ENCODE results near the gene KCNA1. TPM values are rescaled to one million over a fixed set of nuclear protein-coding genes. Genes with fewer than 3 reads are reported as not detected.
A peak's percentile ranks its signal among the peaks of the same experiment; 100 is the strongest.

Gene KCNA1
- under 1 TPM in 1 of 2 donors, not detected in 1; under 0.01 TPM for total RNA-seq

DNA sequence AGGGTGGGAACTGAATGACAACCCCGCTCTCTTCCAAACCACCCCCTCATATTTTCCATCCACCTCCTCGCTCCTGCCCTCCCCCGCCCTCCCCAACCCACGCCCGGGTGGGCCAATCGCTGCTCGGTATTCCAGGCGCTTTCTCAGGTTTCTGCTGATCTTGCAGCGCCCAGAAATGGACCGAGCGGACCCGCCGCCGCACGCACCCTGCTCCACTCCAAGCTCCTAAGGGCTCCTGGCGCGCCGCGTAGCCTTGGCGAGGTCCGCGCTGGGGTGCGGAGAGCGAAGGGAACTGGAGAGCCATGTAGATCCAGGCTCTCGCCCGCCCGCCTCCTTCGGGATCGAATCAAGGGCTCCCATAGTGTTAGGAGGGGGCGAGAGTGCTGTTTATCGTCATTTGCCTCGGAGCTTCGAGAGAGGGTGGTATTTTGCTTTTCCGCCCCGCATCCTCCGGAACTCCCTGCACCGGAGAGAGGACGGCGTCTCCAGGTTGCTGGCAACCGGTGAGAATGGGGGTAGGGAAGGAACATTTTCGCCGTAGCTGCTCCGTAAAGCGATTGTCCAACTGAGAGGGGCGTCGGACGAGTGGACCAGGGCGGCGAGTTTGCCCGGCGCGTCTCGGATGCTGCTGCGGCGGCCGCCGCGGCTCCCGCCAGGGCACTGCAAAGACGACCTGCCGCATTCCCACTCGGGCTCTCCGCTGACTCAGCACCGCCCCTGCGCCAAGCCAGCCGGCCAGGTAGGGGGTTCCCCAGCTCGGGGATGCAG lies at the start of gene KCNA1:
TSS of gene KCNA1 (plus strand) at position 172 of the 768 bp plus-strand sequence. CDS start 1,474 bp downstream, outside the sequence.
- Histone ChIP-seq H3K4me1 (peaks cover 23% of the 10 kb centered on the region), H3K9me3 (no peaks in the 10 kb centered on the region), H3K36me3 (replicated peaks in 1 of 2; ENCODE audit: insufficient read depth in 1 of 2, low read depth in 2 of 2) (no peaks in the 10 kb centered on the region), H3K27me3 (peaks cover 0 to 14% of the 10 kb centered on the region in 2 donors), H3K27ac (no peak within 1 kb of the TSS), H3K4me3 (peak within 1 kb of the TSS in 1 of 2 donors; percentile 15)
- DNase-seq, result no peak
- intact Hi-C loops (cut with DNase I), result no loop called here
- 0% methylated on average over 67 of the region's 67 CpGs; no CpG with 5 or more reads in 1 of the 2 donors for WGBS, 2 donors
- no peak for TF ChIP-seq POLR2A (IDR thresholded peaks at IDR 0.05)
- TF ChIP-seq, protein P1, sequence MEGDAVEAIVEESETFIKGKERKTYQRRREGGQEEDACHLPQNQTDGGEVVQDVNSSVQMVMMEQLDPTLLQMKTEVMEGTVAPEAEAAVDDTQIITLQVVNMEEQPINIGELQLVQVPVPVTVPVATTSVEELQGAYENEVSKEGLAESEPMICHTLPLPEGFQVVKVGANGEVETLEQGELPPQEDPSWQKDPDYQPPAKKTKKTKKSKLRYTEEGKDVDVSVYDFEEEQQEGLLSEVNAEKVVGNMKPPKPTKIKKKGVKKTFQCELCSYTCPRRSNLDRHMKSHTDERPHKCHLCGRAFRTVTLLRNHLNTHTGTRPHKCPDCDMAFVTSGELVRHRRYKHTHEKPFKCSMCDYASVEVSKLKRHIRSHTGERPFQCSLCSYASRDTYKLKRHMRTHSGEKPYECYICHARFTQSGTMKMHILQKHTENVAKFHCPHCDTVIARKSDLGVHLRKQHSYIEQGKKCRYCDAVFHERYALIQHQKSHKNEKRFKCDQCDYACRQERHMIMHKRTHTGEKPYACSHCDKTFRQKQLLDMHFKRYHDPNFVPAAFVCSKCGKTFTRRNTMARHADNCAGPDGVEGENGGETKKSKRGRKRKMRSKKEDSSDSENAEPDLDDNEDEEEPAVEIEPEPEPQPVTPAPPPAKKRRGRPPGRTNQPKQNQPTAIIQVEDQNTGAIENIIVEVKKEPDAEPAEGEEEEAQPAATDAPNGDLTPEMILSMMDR (IDR thresholded peaks at IDR 0.05), result no peak
- no peak for ATAC-seq

DNA sequence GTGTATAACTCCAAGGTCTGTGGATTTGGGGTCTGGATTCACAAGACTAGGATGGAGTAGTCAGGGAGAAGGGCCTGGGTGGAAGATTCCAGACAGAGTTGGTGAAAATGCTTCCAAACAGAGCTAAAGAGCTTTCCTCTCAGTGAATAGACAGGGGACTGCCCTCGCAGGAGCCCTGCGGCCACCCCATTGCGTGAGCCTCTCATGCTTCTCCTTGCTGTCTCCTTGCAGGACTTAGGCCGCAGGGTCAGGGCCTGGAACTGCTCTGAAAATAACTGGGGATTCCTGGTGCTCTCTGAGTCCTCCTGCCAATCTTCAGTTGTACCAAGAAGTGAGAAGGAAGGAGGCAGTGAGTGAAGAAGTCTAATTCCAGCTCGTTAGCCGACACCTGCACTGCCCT lies 49.0 kb upstream of the KCNA1 start:
- no peaks in the 10 kb centered on the region for H3K27me3 ChIP-seq
- WGBS, 2 donors, result 74 to 87% methylated on average over 4 to 6 of the region's 6 CpGs
- intact Hi-C loops (cut with DNase I), result no loop called here
- no peak overlapping the region for H3K4me3 ChIP-seq
- peaks cover 13% of the 10 kb centered on the region for H3K4me1 ChIP-seq
- no peaks in the 10 kb centered on the region for H3K36me3 ChIP-seq (replicated peaks in 1 of 2; ENCODE audit: insufficient read depth in 1 of 2, low read depth in 2 of 2)
- TF ChIP-seq POLR2A (IDR thresholded peaks at IDR 0.05), result no peak
- TF ChIP-seq, protein P1 (IDR thresholded peaks at IDR 0.05), result no peak
- no peaks in the 10 kb centered on the region for H3K9me3 ChIP-seq
- ATAC-seq (no peak), DNase-seq (no peak)
- no peak overlapping the region for H3K27ac ChIP-seq

DNA sequence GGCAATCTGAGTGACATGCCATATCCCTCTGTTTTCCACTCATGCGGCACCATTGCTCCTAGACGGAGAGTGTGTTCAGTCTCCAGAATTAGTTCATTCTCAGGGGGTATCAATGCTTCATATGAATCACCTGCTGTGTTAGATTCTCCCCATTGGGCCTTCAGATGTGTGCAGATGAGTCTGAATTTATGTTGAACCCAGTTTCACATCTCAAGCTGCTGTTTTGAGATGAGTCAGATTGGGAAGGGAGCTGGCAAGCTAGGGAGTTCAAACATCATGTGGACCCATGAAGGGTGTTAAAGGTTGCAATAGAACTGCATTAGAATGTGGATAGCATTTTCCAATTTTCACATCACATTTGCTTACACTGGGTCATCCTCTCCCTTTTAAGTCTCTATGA lies 46.9 kb upstream of the KCNA1 start:
- Histone ChIP-seq H3K27me3 (no peaks in the 10 kb centered on the region), H3K4me1 (peaks cover 9% of the 10 kb centered on the region), H3K9me3 (no peaks in the 10 kb centered on the region), H3K36me3 (replicated peaks in 1 of 2; ENCODE audit: insufficient read depth in 1 of 2, low read depth in 2 of 2) (no peaks in the 10 kb centered on the region), H3K27ac (no peak overlapping the region), H3K4me3 (no peak overlapping the region)
- TF ChIP-seq, protein P1 (IDR thresholded peaks at IDR 0.05), result no peak
- TF ChIP-seq POLR2A (IDR thresholded peaks at IDR 0.05), result no peak
- DNase-seq (no peak), ATAC-seq (no peak)
- intact Hi-C loops (cut with DNase I), result no loop called here
- 59 to 78% methylated on average over 2 of the region's 2 CpGs for WGBS, 2 donors

DNA sequence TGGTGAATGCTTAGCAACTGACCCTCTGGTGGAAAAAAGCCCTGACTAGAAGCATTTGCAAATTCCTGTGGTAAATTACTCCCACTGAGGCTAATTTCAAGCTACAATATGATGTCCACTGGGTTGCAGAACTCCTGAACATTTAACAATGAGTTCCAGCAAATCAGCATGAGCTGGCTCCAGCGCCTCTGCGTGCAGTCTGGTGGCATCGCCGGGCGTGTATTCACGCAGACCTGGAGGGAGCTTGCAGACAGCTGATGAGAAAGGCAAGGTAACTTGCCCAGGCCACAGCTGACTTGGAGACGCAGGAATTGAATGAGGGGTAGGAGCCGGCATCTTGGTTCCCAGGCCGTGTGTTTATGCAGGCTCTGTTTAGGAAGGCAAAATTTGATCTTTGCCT lies 45.1 kb upstream of the KCNA1 start:
- WGBS, 2 donors, result 59 to 74% methylated on average over 9 of the region's 9 CpGs
- intact Hi-C loops (cut with DNase I), result no loop called here
- H3K4me3 ChIP-seq, result no peak overlapping the region
- no peaks in the 10 kb centered on the region for H3K36me3 ChIP-seq (replicated peaks in 1 of 2; ENCODE audit: insufficient read depth in 1 of 2, low read depth in 2 of 2)
- ATAC-seq, result no peak
- no peaks in the 10 kb centered on the region for H3K27me3 ChIP-seq
- TF ChIP-seq, protein P1 (IDR thresholded peaks at IDR 0.05), result no peak
- no peak for TF ChIP-seq POLR2A (IDR thresholded peaks at IDR 0.05)
- H3K4me1 ChIP-seq, result no peaks in the 10 kb centered on the region
- no peak for DNase-seq
- H3K27ac ChIP-seq, result no peak overlapping the region
- H3K9me3 ChIP-seq, result no peaks in the 10 kb centered on the region

DNA sequence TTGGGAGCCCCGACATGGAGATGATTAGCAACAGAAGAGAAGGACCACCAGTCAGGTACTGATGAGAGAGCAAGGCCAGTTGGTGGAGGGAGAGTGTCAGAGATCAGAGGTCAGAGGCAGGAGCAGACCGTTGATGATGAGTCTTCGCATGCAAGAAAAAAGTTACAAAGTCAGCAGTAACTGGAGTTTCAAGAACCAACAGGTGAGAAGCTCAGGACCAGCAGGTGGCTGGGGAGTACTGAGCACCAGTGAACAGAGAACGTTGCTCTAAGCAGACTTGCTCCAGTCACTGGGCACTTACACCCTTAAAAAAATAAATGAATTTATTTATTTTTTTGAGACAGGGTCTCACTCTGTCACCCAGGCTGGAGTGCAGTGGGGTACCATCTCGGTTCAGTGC lies 44.5 kb upstream of the KCNA1 start:
- ATAC-seq (no peak), DNase-seq (no peak)
- no peaks in the 10 kb centered on the region for H3K9me3 ChIP-seq
- TF ChIP-seq, protein P1 (IDR thresholded peaks at IDR 0.05), result no peak
- TF ChIP-seq POLR2A (IDR thresholded peaks at IDR 0.05), result no peak
- no peaks in the 10 kb centered on the region for H3K27me3 ChIP-seq
- no peaks in the 10 kb centered on the region for H3K4me1 ChIP-seq
- 33 to 51% methylated on average over 4 to 5 of the region's 5 CpGs for WGBS, 2 donors
- intact Hi-C loops (cut with DNase I), result no loop called here
- no peaks in the 10 kb centered on the region for H3K36me3 ChIP-seq (replicated peaks in 1 of 2; ENCODE audit: insufficient read depth in 1 of 2, low read depth in 2 of 2)
- H3K27ac ChIP-seq, result no peak overlapping the region
- H3K4me3 ChIP-seq, result no peak overlapping the region

All from body of pancreas (tissue), 4 donors.